NCI-H128 (cell line): Measurements from ENCODE around the gene ZNF668.
A peak's percentile ranks its signal among the peaks of the same experiment; 100 is the strongest.

ENCODE experiments used
- DNase-seq: peaks from one replicate; lab custom pipeline; 2025; ENCODE audit not compliant: unreplicated experiment; lab: John Stamatoyannopoulos, UW

Gene ZNF668

DNA sequence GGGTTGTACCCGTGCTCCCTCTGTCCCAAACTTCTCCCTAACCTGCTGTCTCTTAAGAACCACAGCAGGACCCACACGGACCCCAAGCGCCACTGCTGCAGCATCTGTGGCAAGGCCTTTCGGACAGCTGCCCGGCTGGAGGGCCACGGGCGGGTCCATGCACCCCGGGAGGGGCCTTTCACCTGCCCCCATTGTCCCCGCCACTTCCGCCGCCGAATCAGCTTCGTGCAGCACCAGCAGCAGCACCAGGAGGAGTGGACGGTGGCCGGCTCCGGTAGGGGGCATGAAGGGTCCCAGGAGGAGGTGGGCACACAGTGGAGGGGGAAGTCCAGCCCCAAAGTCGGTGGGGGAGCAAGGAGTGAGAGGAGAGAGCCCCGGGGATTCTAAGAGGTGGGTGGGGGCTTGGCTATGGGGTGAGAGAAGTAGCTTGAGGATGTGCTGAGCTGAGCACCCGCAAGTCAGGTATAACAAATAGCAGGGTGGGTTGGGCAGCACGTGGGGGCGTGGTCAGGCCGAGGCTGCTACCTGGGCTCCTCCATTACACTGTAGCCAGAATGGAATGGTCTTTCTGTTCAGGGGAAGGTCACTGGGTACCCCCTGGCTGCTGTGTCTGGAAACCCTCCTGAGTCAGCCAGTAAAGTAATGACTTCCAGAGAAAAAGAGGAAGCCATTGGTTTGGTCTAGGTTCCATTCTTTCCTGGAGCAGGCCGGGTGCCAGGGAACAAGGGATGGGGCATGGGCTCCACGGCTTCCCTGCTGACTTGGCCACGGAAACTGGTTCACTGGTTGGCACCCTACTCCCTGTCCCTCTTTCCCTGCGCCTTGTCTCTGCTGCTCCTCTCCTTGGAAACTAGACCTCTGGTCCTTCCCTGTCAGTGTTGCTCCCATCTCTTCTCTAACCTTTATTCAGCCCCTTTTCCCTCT, 7.7 kb upstream of the ZNF668 start:
- no peak for DNase-seq

DNA sequence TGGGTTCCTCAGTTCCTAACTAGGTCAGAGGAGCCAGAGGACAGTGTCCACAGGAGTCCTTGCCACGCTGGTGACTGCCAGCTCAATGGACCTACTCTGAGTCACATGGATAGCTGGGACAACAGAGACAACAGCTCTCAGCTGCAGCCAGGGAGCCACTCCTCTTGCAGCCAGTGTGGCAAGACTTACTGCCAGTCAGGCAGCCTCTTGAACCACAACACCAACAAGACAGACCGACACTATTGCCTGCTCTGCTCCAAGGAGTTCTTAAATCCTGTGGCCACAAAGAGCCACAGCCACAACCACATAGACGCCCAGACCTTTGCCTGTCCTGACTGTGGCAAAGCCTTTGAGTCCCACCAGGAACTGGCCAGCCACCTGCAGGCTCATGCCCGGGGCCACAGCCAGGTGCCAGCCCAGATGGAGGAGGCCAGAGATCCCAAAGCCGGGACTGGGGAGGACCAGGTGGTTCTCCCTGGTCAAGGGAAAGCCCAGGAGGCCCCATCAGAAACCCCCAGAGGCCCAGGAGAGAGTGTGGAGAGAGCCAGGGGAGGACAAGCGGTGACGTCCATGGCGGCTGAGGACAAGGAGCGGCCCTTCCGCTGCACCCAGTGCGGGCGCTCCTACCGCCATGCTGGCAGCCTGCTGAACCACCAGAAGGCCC, 6.8 kb upstream of the ZNF668 start:
- DNase-seq: no peak

DNA sequence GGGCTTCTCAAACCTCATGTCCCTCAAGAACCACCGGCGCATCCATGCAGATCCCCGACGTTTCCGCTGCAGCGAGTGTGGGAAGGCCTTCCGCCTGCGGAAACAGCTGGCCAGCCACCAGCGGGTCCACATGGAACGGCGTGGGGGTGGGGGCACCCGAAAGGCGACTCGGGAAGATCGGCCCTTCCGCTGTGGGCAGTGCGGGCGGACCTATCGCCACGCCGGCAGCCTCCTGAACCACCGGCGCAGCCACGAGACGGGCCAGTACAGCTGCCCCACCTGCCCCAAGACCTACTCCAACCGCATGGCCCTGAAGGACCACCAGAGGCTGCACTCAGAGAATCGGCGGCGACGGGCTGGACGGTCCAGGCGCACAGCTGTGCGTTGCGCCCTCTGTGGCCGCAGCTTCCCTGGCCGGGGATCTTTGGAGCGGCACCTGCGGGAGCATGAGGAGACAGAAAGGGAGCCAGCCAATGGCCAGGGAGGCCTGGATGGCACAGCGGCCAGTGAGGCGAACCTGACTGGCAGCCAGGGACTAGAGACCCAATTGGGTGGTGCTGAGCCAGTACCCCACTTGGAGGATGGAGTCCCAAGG, 6.1 kb upstream of the ZNF668 start:
- no peak for DNase-seq

DNA sequence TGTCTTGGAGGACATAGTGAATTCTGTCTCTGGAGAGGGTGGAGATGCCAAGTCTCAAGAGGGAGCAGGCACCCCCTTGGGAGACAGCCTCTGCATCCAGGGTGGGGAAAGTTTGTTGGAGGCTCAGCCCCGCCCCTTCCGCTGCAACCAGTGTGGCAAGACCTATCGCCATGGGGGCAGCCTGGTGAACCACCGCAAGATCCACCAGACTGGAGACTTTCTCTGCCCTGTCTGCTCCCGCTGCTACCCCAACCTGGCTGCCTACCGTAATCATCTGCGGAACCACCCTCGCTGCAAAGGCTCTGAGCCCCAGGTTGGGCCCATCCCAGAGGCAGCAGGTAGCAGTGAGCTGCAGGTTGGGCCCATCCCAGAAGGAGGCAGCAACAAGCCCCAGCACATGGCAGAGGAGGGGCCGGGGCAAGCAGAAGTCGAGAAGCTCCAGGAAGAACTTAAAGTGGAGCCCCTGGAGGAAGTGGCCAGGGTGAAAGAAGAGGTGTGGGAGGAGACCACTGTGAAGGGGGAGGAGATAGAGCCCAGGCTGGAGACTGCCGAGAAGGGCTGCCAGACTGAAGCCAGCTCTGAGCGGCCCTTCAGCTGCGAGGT, 5.4 kb upstream of the ZNF668 start:
- no peak for DNase-seq

DNA sequence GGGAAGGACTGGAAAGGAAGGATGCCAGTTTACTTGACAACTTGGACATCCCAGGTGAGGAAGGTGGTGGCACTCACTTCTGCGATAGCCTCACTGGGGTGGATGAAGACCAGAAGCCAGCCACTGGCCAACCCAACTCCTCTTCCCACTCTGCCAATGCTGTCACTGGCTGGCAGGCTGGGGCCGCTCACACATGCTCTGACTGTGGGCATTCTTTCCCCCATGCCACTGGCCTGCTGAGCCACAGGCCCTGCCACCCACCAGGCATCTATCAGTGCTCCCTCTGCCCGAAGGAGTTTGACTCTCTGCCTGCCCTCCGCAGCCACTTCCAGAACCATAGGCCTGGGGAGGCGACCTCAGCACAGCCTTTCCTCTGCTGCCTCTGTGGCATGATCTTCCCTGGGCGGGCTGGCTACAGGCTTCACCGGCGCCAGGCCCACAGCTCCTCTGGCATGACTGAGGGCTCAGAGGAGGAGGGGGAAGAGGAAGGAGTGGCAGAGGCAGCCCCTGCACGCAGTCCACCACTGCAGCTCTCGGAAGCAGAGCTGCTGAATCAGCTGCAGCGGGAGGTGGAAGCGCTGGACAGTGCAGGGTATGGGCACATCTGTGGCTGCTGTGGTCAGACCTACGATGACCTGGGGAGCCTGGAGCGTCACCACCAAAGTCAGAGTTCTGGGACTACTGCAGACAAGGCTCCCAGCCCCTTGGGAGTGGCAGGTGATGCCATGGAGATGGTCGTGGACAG, 4.7 kb upstream of the ZNF668 start:
- no peak for DNase-seq

DNA sequence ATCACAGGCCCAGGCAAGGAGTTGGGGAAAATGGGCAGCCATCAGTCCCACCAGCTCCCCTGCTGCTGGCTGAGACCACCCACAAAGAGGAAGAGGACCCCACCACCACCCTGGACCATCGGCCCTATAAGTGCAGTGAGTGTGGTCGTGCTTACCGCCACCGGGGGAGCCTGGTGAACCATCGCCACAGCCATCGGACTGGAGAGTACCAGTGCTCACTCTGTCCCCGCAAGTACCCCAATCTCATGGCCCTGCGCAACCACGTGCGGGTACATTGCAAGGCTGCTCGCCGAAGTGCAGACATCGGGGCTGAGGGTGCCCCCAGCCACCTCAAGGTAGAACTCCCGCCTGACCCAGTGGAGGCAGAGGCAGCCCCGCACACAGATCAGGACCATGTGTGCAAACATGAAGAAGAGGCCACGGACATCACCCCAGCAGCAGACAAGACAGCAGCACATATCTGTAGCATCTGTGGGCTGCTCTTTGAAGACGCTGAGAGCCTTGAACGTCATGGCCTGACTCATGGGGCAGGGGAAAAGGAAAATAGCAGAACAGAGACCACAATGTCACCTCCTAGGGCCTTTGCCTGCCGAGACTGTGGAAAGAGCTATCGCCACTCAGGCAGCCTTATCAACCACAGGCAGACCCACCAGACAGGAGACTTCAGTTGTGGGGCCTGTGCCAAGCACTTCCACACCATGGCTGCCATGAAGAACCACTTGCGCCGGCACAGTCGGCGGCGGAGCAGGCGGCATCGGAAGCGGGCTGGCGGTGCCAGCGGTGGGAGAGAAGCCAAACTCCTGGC, 3.8 kb upstream of the ZNF668 start:
- no peak for DNase-seq

DNA sequence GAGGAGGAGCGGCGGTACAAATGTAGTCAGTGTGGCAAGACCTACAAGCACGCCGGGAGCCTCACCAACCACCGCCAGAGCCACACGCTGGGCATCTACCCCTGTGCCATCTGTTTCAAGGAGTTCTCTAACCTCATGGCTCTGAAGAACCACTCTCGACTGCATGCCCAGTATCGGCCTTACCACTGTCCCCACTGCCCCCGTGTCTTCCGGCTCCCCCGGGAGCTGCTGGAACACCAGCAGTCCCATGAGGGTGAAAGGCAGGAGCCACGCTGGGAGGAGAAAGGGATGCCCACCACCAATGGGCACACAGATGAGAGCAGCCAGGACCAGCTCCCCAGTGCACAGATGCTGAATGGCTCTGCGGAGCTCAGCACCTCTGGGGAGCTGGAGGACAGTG, 3.0 kb upstream of the ZNF668 start:
- no peak for DNase-seq

DNA sequence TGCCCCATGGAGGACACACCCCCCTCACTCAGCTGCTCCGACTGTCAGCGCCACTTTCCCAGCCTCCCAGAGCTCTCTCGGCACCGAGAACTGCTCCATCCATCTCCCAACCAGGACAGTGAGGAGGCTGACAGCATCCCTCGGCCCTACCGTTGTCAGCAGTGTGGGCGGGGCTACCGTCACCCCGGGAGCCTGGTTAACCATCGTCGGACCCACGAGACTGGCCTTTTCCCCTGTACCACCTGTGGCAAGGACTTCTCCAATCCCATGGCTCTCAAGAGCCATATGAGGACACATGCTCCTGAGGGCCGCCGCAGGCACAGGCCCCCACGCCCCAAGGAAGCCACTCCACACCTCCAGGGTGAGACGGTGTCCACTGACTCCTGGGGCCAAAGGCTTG, 2.3 kb upstream of the ZNF668 start:
- DNase-seq: no peak

DNA sequence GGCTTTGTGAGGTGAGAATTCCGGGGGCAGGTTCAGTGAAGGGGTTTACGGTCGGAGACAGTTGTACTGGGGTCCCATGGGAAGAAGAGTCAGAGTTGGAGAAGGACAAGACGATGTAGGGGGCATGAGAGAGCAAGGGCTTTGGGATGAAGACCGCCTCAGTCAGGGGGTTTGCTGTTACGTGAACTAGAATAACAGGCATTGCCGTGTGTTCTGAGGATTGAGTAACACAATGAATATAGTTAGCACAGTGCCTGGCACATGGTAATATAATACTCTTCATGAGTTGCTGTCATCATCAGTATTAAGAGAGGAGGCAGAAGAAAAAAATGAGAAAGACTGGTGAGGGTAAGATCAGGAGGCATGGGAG, 759 bp upstream of the ZNF668 start:
- no peak for DNase-seq

DNA sequence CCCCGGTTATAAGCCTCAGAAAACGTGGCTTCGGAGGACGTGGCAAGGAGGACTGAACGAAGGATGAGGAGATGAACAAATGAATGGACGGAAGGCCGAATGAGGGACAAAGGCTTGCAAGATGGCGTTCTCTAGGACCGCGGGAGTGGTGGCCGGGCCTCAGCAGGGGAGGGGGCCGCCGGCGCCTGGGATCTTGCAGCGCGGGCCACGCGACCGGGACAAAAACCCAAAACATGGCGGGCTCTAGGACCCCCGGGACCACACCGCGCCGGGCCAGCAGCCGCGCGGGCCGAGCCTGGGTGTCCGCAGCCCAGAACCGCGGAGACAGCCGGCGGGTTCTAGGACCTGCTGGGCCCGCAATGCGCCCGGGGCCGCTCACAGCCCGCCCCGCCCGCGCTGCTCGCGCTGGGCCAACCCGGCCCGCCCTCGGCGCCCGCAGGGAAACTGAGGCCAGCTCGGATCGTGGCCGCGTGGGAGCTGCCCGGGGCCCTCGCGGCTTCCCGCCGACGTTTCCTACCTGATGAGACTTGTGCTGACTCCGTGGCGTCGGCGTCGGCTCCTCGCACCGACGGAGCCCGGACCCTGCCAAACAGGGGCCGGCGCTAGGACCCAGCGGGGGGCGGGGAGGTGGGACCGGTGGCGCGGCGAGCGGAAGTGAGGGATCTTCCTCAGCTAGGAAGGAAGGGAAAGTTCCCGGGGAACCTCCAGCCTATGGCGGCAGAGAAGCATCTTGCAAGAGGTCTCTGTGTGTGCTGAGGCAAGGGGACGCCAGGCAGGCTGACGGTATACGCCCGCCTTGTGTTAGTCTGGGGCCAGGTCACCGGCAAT, 684 bp downstream of the ZNF668 start:
- peak; percentile 64 for DNase-seq

DNA sequence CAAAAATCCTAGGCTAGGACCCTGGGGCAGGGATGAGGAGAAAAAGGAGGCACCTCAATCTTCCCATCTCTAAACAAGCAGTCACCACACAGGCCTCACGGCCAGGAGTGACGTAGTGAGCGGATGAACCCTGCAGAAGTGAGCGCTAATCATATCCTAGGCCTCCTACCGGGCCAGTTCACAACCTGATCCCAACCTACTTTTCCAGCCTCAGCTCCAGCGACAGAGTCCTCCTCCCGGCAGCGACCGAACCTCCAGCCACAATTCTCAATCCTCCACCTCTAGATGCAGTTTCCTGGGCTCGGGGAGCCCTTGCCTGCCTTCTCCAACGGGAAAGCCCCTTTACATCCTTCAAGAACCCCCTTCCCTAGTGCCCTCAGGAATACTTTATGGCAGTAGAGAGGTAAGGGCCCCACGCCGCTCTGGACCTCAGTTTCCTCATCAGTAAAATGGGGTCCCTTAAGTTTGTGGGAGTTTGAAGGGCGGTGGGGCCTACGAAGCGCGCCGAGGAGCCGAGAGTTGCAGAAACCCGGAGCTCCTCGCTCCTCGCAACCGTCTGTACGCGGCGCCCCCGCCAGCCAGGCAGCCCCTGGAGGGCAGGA, 1.4 kb downstream of the ZNF668 start:
- DNase-seq: no peak

DNA sequence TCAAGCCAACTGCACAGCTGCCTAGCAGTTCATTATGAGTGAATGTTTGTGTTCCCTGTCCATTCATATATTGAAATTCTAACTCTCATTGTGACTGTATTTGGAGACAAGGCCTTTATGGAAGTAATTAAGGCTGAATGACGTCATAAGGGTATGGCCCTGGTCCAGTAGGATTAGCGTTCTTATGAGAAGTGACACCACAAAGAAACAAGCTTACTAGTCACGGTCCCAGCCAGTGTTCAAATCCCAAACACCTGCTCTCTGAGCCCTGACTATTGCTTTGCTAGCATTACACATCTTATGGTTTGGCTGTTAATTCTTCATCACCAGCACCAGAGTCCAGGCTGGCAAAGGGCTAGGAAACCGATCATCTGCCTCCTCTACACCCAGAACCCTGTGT, 2.2 kb downstream of the ZNF668 start:
- no peak for DNase-seq

DNA sequence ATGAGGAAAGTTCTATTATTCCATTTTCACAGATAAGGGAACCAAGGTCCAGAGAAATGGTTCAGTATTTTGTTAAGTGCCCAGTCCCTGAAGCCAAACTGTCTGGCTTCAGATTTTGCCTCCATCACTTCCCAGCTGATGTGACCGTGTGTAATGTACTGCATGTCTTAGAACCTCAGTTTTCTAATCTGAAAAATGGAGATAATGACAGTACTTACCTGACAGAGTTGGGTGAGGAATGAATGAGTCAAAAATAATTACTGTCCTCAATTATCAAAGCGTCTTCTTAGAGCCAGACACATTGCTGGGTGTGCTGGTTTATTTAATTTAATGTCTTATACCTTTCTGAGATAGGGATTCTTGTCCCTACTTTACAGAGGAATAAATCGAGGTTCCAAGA, 6.7 kb downstream of the ZNF668 start:
- no peak for DNase-seq

DNA sequence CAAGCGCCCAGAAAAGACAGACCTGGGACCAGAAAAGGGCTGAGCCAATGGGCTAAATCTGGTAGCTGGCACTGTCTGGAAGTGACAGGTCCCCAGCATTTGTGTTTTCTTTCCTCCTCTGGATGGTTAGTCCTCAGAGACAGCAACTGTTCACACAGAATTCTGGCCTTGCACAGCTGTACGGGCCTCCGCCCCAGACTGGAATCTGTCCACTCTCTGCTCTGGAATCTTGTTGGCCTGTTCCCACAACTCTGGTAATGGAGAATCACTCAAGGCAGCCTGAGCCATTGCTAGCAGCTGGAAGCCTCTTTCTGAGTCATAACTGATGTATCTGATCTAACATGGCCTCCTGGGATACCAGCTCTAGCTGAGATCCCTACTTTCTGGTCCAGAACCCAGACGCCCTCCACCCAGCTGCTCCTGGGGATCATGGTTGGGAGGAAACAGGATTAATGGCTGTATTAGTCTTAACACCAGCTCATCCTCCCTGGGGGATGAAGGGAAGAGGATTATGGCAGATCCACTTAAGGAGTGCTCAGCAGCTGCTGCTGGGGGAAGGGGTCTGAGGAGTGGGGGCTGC, 9.1 kb downstream of the ZNF668 start:
- no peak for DNase-seq

DNA sequence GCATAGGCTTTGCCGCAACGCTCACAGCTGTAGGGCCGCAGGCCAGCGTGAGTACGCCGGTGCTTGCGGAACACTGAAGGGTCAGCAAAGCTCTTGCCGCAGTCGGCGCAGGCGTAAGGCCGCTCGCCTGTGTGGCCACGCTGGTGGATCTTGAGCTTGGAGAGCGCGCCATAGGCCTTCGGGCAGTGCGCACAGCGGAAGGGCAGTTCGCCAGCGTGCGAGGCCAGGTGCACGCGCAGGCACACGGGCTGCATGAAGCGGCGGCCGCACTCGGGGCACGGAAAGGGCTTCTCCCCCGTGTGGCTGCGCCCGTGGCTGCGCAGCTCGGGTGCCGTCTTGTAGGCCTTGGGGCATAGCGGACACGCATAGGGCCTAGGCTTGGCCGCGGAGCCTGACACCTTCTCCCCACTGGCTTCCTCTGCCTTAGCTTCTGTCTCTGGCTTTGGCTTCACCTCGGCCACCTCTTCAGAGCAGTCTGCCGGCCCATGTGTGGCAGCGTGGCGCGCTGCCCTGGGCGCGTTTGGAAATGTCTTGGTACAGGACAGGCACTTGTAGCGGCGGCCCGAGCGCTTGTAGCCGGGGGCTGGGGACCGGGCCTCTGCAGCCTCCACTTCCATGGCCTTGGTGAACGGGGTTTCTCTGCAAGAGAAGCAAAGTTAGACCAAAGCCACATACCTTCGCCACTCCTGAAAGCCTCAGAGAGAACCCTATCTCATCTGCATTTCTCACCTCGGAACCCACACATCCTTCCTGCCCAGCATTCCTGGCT, 10.0 kb downstream of the ZNF668 start:
- DNase-seq: no peak

DNA sequence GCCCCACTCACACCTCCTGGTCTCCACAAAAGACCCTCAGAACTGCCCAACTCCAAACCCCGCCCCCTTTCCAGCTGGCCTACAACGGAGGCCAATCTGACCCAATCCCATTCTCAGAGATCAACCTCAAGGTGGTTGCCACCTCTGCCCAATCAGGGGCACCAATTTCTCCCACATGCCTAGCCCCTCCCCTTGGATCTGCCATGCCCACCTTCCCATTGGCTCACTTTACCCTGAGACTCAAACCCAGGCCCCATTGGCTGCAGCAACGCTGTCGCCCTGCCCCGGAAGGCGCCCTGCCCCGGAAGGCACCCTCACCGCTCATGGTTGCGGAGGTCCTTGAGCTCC, 10.6 kb downstream of the ZNF668 start:
- DNase-seq: no peak

DNA sequence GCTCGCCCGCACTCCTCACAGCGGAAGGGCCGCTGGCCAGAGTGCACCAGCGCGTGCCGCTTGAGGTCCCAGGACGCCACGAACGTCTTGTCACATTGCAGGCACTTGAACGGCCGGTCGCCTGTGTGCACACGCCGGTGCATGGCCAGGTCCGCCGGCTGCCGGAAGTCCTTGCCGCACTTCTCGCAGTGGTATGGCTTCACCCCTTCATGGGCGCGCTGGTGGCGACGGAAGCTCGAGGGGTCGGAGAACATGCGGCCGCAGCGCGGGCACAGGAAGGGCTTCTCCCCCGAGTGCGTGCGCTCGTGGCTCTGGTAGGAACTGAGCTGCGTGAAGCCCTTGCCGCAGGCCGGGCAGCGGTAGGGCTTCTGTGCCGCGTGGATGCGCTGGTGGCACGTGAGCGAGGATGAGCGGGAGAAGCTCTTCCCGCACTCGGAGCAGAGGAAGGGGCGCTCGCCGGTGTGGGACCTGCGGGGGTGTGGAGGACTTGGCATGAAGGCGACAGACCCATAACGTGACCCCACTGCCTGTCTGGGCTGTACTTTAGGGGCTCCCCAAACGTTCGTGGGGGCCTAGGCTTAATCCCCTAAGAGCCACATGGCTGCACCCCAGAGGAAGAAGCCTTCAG, 12.1 kb downstream of the ZNF668 start:
- DNase-seq: no peak
